ENCODE results near the gene PXT1. TPM values are rescaled to one million over a fixed set of nuclear protein-coding genes. Genes with fewer than 3 reads are reported as not detected.
"Not testable (repeated sequence)": the region's sequence is repeated elsewhere in the genome, so short reads cannot be mapped to it uniquely, and the experiment has no call there.

PXT1 gene
- total RNA-seq, 2 donors from 2014 or later: not detected

DNA sequence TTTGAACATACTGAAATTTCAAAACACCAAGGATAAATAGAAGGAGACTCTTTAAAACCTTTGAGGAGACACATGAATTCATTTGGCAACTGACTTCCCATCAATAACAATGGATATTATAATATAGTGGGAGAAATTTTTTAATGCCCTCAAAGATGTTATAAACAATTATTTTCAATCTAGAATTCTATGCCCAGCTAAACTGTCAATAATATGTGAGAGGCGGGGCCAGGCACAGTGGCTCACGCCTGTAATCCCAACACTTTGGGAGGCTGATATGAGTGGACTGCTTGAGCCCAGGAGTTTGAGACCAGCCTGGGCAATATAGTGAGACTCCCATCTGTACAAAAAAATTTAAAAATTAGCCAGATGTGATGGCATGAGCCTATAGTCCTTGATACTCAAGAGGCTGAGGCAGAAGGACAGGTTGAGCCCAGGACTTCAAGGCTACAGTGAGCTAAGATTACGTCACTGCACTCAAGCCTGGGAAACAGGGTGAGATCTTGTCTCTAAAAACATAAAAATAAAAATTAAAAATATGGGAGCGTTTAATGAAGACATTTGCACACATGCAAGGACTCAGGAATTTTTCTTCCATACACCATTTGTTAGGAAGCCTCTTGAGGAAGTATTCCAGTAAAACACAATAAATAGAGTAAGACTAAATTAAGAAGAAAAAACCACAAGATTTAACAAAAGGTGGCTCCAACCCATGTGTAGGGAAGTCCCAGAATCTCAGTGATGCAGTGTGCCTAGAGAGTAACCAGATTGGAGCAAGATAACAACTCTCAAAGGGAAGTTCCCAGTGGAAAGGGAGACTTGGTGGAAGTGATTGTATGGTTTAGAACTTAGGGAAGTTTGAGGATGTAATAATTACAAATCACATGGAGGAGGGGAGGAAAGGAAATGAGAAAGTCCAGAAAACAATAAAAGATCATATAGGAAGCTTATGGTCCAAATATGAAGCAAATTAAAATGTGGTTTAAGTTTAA lies 28.9 kb downstream of the PXT1 start:
- no peak for ATAC-seq
- no peak for DNase-seq
- intact Hi-C loops (cut with DNase I, micrococcal nuclease): no loop called here

DNA sequence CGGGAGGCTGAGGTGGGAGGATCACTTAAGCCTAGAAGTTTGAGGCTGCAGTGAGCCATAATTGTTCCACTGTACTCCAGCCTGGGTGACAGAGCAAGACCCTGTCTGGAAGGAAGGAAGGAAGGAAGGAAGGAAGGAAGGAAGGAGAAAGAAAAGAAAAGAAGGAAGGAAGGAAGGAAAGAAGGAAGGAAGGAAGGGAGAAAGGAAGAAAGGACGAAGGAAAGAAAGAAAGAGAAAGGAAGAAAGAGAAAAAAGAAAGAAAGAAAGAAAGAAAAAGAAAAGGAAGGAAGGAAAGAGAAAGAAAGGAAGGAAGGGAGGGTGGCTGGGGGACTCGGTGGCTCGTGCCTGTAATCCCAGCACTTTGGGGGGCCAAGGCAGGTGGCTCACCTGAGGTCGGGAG lies 32.9 kb downstream of the PXT1 start:
- DNase-seq; ATAC-seq; intact Hi-C loops (cut with DNase I, micrococcal nuclease): not testable (repeated sequence)

- no peak for DNase-seq
- intact Hi-C loops (cut with DNase I, micrococcal nuclease): no loop called here
- no peak for ATAC-seq
These were observed 38.5 kb downstream of the PXT1 start for GRCh38 chr6:36404164-36404563.

DNA sequence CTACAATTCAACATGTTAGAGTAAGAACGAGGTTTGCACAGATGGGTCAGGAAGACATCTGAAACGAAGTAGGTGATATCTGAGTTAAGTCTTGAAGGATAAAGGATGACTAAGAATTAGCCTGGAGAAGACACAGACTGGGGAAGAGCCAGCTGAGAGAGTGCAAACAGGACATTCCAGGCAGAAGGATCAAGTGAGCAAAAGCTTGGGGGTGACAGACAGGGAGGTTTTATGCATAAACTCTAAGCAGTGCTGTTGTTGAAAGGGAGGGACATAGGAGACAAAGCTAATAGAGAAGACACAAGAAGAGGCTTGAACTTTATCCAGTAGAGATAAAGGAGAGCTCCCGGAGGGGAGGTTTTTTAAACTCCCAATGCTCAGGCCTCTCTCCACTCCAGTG lies 40.2 kb downstream of the PXT1 start:
- no peak for DNase-seq
- intact Hi-C loops (cut with DNase I, micrococcal nuclease): no loop called here
- ATAC-seq: no peak

DNA sequence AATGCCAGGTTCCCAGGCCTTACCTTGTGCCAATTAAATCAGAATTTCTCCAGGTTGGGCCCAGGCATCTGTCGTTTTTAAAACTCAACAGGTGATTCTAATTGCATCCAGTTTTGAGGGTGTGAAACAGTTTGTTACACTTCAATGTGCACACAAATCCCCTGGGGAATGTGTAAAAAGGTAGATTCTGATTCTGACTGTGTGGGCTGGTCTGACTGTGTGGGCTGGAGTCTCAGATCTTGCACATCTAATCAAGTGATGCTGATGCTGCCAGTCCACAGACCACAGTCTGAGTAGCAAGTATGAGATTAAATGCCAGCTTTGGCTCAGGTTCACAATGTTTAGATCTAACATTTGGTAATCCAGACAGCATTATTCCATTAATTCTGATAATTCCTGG lies 42.7 kb downstream of the PXT1 start:
- no peak for DNase-seq
- intact Hi-C loops (cut with DNase I, micrococcal nuclease): no loop called here
- no peak for ATAC-seq

DNA sequence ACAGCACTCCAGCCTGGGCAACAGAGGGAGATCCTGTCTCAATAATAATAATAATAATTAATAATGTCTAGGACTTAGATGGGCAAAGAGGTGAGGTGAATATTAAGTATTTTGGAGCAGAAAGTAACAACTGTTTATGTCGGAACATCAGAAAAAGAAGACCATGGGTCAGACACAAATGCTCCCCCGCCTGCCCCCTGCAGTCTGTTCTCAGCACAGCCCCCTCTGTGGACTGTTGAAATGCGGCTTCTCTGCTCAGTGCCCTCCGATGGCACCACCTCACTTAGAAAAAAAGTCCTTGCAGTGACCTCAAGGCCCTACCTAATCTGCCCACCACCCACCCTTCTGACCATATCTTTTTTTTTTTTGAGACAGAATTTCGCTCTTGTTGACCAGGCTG lies 50.0 kb downstream of the PXT1 start:
- no peak for DNase-seq
- ATAC-seq: no peak
- intact Hi-C loops (cut with DNase I, micrococcal nuclease): no loop called here

DNA sequence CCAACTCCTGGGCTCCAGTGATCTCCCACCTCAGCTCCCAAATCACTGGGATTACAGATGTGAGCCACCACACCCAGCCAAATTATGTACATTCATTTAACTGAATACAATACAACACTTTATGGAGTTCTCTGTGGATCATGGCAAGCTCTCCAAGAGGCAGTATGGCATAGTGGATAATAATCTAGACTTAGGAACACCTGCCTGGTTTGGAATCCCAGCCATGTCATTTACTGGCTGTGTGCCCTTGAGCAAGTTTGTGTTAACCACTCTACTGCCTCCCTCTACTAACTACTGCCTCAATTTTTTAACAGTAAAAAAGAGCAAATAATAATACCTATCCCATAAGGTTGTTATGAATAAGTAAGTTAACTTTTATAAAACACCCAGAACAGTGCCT lies 53.3 kb downstream of the PXT1 start:
- ATAC-seq: no peak

DNA sequence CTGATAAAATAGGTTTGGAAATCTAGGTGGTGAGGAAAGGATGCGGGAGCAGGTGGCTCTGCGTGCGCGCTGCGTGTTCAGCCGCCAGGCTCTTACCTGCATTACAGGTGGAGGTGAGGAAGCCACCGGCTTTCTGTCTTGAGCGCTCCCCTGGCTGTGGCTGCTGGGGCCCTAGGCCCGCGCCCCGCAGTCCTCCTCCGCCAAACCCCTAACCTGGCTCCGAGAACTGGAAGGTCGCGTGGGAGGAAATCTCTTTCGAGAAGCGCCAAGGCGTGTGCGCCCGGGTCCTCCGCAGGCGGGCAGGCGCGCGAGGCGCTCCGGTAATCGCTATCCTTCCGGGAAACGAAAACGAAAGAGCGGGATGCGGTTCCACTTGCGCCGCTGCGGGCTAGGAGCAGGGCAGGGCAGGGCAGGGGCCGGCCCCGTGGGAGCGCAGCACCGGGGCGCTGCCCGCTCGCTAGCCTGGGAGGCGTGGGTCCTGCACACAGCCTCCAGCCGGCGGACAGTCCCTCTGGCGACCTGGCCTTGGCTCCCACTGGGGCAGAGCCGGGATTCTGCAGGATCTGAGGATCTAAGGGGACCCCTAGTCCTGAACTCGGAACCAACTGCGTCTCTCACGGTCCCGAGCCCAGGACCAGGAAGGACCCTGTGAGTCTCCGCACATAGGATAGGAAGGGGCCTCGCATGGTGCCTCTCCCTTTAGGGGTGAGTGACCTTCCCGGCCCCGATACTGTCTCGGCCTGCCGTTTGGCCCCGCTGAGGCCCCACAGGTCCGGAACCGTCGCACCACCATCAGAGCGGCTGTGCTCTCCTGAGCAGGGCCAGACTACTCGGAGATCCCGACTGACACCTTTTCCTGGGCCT lies 55.0 kb downstream of the PXT1 start, which contains the start of gene ETV7:
TSS of gene ETV7 (minus strand) at position 230 of the 864 bp plus-strand sequence. CDS start at position 102, 128 bp downstream.
- DNase-seq (peak; percentile 66 to 67), ATAC-seq (peak; percentile 87)
- intact Hi-C loops (cut with DNase I, micrococcal nuclease): no loop called here

More for the DNA sequence above, 53.3 kb downstream of the PXT1 start:
- intact Hi-C loops (cut with DNase I, micrococcal nuclease): no loop called here
- DNase-seq: no peak

GRCh38 chr6:36386495-36387439 lies 55.9 kb downstream of the PXT1 start:
- ATAC-seq (peak; percentile 64), DNase-seq (peak; percentile 37 to 42)
- intact Hi-C loops (cut with DNase I, micrococcal nuclease): no loop called here

GRCh38 chr6:36384095-36384494 lies 58.6 kb downstream of the PXT1 start:
- DNase-seq: no peak
- intact Hi-C loops (cut with DNase I, micrococcal nuclease): no loop called here
- no peak for ATAC-seq

- ATAC-seq (no peak), DNase-seq (no peak)
- intact Hi-C loops (cut with DNase I, micrococcal nuclease): no loop called here
These were observed 59.0 kb downstream of the PXT1 start for GRCh38 chr6:36383606-36384005.

GRCh38 chr6:36382976-36383375 lies 59.7 kb downstream of the PXT1 start:
- intact Hi-C loops (cut with DNase I, micrococcal nuclease): no loop called here
- DNase-seq (no peak), ATAC-seq (no peak)

GRCh38 chr6:36381502-36382389 lies 60.9 kb downstream of the PXT1 start:
- intact Hi-C loops (cut with DNase I, micrococcal nuclease): no loop called here
- ATAC-seq (no peak), DNase-seq (no peak)

DNA sequence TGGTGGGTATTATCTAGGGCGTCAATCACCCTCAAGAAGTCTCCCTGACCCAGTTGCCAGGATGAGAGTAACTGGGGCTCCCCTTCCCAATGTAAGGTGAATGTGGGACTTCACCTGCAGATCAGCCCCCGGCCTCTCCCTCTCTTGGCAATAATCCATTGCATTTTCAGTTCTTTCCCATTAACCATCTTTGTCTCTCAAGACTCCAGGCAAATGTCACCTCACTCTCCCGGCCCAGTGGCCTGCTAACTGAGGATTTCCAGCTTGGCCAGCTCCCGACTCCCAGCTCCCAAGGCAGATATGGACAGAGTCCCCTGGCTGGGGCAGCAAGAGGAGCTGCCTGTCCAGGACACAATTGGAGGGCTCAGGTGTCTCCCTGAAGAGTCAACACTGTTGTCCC lies 62.5 kb downstream of the PXT1 start:
- ATAC-seq: no peak

DNA sequence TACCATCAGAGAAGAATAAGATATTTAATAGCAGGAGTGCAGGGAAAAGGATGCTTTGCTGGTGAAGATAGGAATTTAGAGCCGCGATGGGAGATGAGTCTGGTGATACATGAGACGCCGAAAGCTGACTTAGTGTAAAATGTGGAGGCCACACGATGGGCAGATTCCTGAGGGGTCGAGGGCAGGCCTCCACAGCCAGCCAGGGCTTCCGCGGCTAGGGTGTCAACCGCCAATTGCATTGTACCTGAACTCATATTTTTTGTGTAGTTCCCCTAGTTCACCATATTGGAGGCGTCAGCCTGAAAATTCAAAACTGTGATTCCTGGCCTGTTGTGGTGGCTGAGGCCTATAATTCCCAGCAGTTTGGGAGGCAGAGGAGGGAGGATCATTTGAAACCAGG lies 63.7 kb downstream of the PXT1 start:
- intact Hi-C loops (cut with DNase I, micrococcal nuclease): no loop called here
- no peak for ATAC-seq
- DNase-seq: no peak

More for the DNA sequence above, 62.5 kb downstream of the PXT1 start:
- intact Hi-C loops (cut with DNase I, micrococcal nuclease): no loop called here
- no peak for DNase-seq

- no peak for DNase-seq
- intact Hi-C loops (cut with DNase I, micrococcal nuclease): no loop called here
- no peak for ATAC-seq
These were observed 64.3 kb downstream of the PXT1 start for GRCh38 chr6:36378243-36378920.

DNA sequence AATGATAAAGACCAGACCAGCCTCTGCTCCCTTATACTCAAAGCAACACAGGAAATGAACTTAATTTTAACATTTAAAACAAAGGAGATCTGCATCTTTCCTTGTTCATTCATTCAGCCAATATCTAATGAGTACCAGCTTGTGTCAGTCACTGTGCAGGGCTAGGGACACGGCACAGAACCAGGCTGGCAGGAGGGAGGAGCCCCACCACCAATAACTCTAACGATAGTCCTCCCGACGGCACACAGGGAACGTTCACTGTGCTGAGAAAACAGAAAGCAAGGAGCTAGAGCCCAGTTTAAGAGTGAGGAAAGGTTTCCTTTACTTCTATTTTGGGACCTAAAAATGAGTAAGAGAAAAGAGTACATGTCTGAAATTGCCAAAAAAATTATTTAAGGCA lies 65.1 kb downstream of the PXT1 start:
- ATAC-seq (no peak), DNase-seq (no peak)
- intact Hi-C loops (cut with DNase I, micrococcal nuclease): no loop called here
